ENCODE data around the gene USP33.
A peak's percentile ranks its signal among the peaks of the same experiment; 100 is the strongest.
"Not testable (repeated sequence)": the region's sequence is repeated elsewhere in the genome, so short reads cannot be mapped to it uniquely, and the experiment has no call there.

USP33 gene

DNA sequence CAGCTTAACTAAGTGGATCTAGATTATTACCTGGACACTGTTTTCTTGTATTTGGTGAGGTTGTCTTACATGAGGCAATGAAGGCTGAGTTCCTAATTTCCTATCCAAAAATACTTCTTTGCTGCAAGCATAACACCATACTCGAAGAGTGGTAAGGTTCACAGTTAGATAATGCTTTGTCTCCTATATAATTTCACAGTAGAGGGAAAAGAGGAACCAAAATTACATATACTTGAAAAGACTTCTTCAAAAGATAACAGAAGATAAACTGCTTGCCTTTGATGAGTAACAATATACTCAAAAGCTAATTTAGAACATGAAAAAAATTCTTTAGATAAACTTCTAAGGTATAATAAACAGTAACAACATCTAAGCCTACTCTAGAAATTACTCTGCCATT lies 20.4 kb downstream of the USP33 start:
- no peak for DNase-seq (ENCODE audit: low spot score)

DNA sequence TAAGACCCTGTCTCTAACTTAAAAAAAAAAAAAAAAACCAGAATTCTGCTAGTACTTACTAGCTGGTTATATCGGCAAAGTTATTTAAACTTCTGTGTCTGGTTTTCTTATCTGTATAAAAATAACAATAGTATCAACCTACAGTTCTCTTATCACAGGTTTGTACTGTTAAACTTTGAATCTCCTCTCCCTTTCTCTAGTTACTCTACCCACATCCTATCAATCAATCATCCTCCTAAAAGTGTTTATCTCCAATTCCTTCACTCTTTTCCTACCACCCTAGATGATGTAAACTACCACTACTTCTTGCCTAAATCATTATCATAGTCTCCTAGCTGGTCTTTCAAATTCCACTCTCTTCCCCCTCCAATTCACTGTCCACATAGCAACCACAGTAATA lies 27.6 kb downstream of the USP33 start:
- no peak for DNase-seq (ENCODE audit: low spot score)

DNA sequence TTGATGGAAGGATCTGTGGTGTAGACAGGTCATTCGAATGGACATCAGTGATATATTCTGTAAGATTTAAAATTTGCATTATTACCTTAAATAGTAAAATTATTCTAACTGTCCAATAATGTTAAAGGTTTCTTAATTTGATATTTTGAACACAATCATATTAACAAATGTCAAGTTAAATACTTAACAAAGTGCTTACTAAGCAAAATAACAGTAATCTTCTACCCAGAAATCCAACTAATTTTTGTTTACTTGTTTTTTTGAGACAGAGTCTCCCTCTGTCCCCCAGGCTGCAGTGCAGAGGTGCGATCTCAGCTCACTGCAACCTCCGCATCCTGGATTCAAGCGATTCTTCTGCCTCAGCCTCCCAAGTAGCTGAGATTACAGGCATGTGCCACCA lies 33.9 kb downstream of the USP33 start:
- no peak for DNase-seq (ENCODE audit: low spot score)

DNA sequence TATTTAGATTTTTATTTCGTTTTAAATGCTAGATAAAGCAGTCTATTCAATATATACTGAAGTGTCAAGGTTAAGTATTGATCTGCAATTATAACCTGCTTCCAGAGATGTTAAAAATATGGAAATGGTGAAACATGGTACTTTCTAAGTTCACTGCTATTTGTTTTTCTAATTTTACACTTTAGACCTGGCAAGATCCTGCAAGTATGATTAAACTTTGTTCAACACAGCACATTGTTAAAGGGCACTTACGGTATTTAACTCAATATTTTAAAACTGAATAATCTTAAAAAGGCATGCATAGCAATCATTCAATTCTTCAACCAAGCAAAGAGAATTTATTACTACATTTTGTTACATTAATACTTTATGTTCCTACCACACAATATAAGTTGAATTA lies 41.5 kb downstream of the USP33 start:
- DNase-seq (ENCODE audit: low spot score) = no peak

DNA sequence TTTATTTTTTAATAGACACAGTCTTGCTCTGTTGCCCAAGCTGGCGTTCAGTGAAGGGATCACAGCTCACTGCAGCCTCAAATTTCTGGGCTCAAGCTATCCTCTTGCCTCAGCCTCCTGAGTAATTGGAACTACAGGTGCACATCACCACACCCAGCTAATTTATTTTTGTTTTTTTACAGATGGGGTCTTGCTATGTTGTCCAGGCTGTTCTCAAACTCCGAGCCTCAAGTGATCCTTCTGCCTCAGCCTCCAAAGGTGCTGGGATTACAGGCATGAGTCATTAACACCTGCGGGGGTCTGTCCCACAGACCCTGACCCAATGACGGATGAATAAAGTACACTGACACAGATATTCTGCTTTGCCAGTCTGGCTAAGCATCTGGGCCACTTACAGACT lies 43.6 kb downstream of the USP33 start:
- no peak for DNase-seq (ENCODE audit: low spot score)

DNA sequence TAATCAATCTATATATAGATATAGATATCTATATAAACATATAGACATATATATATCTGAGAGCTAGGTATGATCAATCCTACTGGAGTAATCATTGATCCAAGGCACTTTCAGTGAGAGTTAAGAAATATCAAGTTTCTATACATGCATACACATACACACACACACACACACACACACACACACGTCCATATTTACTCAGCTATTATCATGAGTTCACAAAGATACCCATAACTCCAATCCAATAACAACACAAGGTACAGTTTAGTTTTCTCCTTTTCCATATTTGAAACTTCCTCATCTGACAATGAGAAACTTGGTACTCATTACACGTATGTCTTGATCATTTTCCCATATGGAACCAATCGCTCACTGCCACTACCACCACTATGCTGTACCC lies 49.9 kb downstream of the USP33 start:
- no peak for DNase-seq (ENCODE audit: low spot score)

DNA sequence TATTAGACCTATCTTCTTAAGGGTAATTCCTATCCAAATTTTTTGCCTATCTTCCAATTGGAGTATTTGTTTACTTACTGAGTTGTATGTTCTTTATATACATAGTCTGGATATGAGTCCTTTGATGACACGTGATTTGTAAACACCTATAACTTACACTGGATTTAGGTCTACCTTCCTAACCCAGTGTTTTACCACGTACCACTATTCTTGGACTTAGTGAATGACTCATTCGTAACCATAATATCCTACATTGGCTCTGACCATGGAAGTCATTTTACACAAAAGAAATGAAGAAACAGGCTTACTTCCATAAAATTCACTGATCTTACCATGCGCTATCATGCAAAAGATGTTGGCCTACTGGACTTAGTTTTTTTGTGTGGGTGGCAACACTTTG lies 53.3 kb downstream of the USP33 start:
- DNase-seq (ENCODE audit: low spot score) = no peak

DNA sequence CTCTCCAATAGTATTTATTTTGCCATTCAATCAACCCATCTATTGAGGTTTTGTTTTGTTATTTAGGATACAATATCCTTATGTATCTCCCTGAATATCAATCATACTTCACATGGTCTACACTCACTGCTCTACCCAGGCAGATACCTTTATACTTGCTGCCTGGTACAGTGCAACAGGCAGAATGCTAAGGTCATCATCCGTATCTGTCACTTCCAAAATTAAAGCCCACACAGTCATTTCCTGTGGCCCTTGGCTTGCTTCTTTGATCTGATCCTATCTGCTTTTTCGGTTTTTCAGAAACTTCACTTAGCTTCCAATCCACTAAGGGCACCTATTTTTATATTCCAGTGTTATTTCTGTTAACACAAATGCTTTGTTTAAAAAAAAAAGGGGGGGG lies 54.9 kb downstream of the USP33 start:
- DNase-seq (ENCODE audit: low spot score) = no peak

DNA sequence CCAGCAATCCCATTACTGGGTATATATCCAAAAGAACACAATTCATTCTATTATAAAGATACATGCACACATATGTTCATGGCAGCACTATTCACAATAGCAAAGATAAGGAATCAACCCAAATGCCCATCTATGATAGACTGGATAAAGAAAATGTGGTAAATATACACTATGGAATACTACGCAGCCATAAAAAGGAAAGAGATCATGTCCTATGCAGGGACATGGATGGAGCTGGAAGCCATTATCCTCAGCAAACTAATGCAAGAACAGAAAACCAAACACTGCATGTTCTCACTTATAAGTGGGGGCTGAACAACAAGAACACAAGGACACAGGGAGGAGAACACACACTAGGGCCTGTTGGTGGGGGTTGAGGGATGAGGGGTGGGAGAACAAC lies 60.0 kb downstream of the USP33 start:
- DNase-seq (ENCODE audit: low spot score) = not testable (repeated sequence)

DNA sequence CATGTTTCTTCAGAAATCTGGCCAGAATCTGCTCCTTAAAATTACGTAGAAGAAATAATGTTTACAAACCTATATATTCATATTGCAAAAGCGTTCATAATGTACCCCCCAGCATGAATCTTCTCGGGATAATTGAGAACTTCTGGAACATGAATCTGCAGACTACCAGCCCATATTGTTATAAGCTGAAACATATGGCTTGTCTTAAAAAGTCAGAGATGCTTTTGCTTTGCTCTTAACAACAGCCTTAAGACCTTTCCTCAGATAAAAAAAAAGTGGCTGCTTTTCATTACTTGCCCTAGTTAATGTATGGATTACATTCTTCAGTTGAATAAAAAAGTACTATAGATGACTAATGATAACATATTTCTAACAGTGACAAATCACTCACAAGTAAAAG lies 62.2 kb downstream of the USP33 start:
- no peak for DNase-seq (ENCODE audit: low spot score)

DNA sequence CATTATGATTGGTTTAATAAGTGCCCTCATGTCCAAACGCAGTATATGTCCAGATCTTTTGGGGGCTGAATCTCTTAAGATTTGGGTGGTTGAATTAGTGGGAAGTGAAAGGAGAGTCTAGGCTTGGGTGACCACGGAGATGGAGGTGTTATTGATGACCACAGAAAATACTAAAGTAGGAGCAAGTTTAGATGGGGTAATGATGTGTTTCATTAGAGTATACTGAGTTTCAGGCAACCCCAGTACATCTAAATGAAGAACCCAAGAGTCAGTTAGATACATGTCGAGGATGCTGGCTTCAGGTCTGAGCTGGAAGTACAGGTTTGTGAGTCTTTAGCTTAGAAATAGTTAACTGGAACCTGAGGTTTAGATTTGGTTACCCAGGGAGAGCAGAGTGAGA lies 70.7 kb downstream of the USP33 start:
- no peak for DNase-seq (ENCODE audit: low spot score)

DNA sequence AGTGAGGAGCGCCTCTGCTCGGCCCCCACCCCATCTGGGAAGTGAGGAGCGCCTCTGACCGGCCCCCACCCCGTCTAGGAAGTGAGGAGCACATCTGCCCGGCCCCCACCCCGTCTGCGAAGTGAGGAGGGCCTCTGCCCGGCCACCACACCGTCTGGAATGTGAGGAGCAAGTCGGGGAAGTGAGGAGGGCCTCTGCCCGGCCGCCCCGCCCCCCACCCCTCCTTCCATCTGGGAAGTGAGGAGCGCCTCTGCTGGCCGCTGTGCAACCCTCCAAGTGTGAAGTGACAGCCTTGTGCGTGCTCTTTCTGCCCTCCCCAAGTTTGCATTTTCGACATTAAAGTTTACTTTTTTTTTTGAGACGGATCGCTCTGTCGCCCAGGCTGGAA lies 72.1 kb downstream of the USP33 start:
- no peak for DNase-seq (ENCODE audit: low spot score)

DNA sequence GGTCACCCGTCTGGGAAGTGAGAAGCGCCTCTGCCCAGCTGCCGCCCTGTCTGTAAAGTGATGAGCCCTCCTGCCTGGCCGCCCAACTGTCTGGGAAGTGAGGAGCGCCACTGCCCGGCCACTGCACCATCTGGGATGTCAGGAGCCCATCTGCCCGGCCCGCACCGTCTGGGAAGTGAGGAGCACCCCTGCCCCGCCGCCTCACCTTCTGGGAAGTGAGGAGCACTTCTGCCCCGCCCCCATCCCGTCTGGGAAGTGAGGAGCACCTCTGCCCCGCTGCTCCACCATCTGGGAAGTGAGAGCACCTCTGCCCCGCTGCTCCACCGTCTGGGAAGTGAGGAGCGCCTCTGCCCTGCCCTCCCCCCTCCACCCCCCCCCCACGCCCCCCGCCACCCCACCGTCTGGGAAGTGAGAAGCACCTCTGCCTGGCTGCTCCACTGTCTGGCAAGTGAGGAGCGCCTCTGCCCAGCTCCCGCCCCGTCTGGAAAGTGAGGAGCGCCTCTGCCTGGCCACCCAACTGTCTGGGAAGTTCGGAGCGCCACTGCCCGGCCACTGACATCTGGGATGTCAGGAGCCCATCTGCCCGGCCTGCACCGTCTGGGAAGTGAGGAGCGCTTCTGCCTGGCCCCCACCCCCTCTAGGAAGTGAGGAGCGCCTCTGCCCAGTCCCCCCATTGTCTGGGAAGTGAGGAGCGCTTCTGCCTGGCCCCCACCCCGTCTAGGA lies 72.7 kb downstream of the USP33 start:
- no peak for DNase-seq (ENCODE audit: low spot score)

DNA sequence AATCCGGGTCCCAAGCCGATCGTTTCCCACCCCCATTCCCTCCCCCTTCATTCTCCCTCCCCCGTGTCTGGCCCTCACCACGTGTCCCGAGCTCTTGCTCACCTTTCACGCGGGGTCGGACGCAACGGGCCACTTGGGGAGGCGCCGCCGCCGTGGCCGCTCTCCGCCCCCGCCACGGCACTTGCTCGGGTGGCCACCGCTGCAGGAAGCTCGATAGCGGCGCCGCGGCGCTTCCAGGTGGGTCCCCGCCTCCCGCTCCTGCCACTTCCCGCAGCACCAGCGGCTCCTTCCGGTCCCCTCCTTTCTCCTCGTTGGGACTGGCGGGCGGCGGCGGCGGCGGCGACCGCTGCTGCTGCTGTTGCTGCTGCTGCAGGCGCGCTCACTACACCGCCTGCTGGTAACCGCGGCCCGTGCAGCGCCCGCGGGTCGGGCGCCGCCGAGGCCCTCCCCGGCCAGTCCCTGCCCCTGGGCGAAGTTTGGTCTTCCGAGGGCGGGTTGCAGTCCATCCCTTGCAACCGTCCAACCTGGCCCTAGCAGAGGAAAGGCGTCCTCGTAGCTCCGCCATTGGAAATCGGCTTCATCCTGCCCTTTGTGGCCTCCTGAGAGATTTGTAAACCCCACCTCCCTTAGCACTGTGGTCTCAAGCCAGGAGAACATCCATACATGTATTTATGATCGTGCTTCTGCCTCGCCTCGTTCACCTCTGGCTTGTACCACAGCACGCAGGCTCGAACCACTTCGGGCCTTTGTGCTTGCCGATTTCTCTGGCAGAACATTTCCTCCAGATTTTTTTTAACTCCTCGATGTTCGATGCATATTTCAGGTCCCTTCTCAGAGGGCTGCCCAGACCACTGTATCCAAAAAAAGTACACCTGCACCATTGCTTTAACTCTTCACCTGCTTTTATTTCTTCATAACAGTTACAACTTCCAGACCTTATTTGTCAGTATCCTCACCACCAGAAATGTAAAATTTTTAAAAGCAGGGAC lies 76.2 kb downstream of the USP33 start:
- peak; percentile 91 for DNase-seq (ENCODE audit: low spot score)

DNA sequence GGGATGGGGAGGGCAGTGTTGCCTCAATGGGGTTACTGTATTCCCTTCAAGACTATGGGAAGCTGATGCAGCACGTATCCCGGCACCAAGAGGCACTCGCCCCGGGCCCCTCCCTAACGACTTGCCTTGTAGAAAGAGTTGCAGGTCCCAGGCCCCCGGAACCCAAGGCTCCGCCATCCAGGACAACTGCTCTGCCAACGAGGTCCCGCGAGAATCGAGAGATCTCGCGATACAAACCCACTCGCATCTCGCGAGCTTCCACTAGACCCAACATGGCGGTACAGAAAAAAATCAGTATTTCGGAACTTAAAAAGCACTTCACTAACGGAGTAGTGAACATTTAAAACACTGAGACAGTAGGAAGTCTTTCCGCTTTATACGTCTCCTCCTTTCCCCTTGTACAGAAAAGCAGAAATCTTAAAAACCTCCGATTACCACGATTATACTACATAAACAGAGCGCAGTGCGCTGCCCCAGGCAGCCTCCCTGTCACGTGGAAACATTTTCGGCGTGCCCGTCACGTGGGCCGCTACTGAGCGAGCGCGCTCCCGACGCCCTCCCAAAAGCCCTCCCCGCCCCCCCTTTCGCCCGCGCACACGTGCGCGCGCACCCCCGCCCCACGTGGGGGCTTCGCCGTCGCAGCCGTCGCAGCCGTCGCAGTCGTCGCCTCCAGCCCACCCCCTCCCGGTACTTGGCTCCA lies 77.0 kb downstream of the USP33 start, which contains the start of gene ZZZ3:
ZZZ3 (minus strand) TSS at position 199 of the 700 bp plus-strand sequence. CDS start 49,304 bp downstream, outside the sequence.
- peak; percentile 95 for DNase-seq (ENCODE audit: low spot score)

DNA sequence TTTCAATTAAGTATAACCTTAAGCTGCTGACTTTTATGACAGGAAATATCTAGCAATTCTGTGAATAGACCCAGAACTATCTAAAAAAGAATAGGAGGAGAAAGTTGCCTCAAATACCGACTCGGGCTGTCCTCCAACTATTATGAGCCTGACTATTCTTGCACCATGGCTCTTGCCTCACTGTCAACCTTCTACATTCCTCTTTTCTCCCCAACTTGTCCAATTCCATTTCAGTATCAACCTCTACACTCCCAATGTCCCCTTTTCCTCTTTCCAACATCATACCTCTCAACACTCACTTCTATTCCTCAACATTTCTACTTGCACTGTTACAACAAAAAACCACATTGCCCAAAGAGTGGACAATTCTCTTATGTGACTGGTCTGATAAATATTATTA lies 79.5 kb downstream of the USP33 start:
- DNase-seq (ENCODE audit: low spot score) = no peak

DNA sequence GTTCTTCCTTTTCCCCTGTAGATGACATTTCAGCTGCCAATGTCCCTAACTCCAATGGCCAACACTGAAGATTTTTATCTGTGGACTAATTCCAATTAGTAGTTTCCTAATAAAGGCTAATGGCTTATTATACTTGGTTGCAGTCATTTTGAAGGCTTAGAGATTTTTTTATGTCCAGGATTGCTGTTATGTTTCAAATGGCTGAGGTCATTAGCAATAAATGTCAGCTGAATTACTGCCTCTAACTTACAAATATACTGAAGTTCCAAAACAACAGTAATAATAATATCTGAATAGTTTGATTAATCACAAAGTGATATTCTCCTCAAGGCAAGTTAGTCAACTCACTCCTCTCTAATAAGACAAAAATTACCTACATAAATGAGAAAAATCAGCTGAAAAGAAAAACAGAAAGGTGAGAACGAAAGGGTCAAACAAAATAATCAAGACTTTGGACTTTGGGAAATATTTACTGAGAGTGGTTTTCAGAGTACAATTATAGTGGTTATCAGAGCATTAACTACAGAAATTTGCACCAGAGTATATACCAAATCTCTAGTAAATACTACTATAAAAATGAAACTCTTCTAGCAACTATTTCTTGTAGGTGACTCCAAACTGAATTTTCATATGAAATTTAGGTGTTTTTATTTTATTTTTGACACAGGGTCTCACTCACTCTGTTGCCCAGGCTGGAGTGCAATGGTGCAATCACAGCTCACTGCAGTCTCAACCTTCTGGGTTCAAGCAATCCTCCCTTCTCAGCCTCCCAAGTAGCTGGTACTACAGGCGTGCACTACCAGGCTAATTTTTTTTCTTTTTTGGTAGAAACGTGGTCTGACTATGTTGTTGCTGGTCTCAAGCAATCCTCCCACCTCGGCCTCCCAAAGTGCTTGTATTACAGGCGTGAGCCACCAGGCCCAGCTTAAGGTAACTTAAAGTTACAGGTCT lies 80.7 kb downstream of the USP33 start:
- no peak for DNase-seq (ENCODE audit: low spot score)

DNA sequence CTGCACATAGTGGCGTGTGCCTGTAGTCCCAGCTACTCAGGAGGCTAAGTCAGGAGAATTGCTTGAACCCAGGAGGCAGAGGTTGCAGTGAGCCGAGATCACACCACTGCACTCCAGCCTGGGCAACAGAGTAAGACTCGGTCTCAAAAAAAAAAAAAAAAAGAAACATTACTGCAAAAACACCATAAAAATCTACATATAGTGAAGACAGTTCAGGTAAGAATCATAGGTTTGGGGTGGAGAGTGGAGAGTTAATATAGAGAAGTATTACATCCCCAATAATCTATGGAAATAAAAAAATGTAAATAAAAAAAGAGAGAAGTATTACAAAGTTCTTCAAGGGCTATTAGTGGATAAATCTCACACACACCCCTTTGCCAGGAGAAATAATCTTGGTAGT lies 84.8 kb downstream of the USP33 start:
- DNase-seq (ENCODE audit: low spot score) = not testable (repeated sequence)

DNA sequence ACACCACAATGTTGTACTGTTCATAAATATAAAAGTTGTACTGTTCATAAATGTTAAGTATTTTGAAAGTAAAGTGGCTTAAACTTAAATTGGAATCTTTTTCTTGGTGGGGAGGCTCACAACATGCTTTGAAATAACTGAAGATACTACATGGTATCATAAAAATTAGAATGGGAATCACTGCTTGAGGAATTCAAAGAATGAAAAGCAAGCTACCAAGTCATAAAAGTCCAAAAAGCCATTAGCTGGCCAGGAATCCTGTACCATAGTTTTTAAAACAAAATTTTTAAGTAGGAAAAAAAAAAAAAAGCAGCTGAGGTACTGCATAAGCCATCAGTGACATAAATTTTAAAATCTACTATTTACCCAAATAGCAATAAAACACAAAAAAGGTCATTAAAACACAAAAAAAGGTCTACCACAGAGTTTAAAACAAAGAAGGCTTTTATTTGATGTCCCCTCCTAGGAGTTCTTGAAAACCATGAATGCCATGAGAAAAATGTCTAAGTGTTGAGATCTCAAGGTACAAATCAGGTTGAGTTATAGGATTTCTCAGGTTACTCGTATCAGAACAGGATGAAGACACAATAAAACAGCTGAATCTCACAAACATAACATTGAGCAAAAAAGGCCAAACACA lies 85.8 kb downstream of the USP33 start:
- DNase-seq (ENCODE audit: low spot score) = no peak

DNA sequence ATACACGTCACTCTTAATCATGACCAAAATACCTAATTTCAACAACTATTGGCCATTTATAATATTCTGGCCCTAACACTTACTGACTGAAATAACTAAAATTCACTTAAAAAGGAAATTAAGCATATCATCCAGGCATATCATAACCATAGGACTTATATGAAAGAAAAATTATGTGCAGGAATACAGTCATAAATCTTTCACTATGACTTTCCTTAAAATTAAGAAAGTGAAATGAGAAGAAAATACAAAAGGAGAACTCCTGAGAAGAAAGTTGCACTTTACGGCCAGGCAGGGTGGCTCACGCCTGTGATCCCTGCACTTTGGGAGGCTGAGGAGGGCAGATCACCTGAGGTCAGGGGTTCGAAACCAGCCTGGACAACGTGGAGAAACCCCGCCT lies 86.6 kb downstream of the USP33 start:
- DNase-seq (ENCODE audit: low spot score) = no peak

DNA sequence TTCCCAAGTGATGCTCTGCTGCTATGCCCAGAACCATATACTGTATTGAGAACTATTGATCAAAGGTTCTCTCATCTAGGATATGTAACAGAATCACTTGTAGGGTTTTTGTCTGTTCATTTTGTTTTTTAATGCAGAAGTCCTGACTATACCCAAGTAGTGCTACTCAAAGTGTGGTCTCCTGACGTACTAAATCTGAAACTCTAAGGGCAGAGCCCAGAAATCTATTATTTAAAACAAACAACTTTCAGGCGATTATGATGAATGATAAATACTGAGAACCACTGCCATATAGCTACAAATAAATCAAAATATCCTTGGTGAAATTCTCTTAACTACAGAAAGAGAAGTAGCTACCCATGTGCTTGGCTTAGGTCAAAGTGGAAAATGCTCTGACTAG lies 87.3 kb downstream of the USP33 start:
- no peak for DNase-seq (ENCODE audit: low spot score)

Measured in CD4-positive, alpha-beta T cell treated with Interleukin-15 for 4 hours (primary cell).